H1 (cell line): ENCODE data around the gene UBQLN3. TPM values are rescaled to one million over a fixed set of nuclear protein-coding genes. Genes with fewer than 3 reads are reported as not detected.

Source experiments
- CTCF ChIA-PET: fragments of 300-600 bp; sonication (Branson Sonifier 250); formaldehyde crosslinking; loops from one replicate; lab custom pipeline; 2021; ENCODE audit not compliant: partially characterized antibody; lab: Charles Lee
- POLR2A ChIA-PET: fragments of 300-600 bp; sonication (Branson Sonifier 250); formaldehyde crosslinking; loops from one replicate; lab custom pipeline; 2021; ENCODE audit warnings: inconsistent platforms; ENCODE audit not compliant: partially characterized antibody; lab: Charles Lee
- DNase-seq, 2 experiments: peaks; one replicate each; pipeline versions ENCODE4 v3.0.0 to v3.0.0-alpha.2; 2010 to 2022; ENCODE audit warnings: low spot score in 2 of 2, low read depth in 1 of 2, mixed read lengths in 1 of 2
- FAIRE-seq: peaks from 2 replicates; lab custom pipeline; 2011; peaks lifted over from hg19 to GRCh38; lab: Jason Lieb, UNC
- H2AFZ ChIP-seq: 2 replicates; pipeline ENCODE4 v1.8.1; 2012; ENCODE audit warnings: low read length, inconsistent platforms
- H2AK5ac ChIP-seq: 2 replicates; pipeline ENCODE4 v1.6.1; 2013; ENCODE audit warnings: low read depth, low read length
- H2BK120ac ChIP-seq: replicated peaks from 2 replicates; pipeline ENCODE3; 2013; ENCODE audit warnings: low read depth, low read length, inconsistent platforms
- H2BK12ac ChIP-seq: 2 replicates; pipeline ENCODE4 v1.6.1; 2013; ENCODE audit warnings: low read depth, low read length
- H2BK15ac ChIP-seq: 2 replicates; pipeline ENCODE4 v1.6.1; 2013; ENCODE audit warnings: low read length
- H2BK20ac ChIP-seq: 2 replicates; pipeline ENCODE4 v1.6.1; 2013; ENCODE audit warnings: low read length
- H2BK5ac ChIP-seq: 2 replicates; pipeline ENCODE4 v1.6.1; 2013; ENCODE audit warnings: low read depth, low read length
- H3K14ac ChIP-seq: 2 replicates; pipeline ENCODE4 v1.6.1; 2013; ENCODE audit warnings: inconsistent platforms; ENCODE audit not compliant: insufficient read length
- H3K18ac ChIP-seq: 2 replicates; pipeline ENCODE4 v1.6.1; 2013; ENCODE audit warnings: low read length; ENCODE audit errors: extremely low read depth
- H3K23ac ChIP-seq: 2 replicates; pipeline ENCODE4 v1.6.1; 2013; ENCODE audit warnings: inconsistent platforms; ENCODE audit not compliant: insufficient read length
- H3K23me2 ChIP-seq: 2 replicates; pipeline ENCODE4 v1.6.1; 2013; ENCODE audit warnings: low read depth, low read length
- H3K27ac ChIP-seq: 2 replicates; pipeline ENCODE4 v1.6.1; 2011; ENCODE audit warnings: low read depth, low read length, inconsistent platforms
- H3K27me3 ChIP-seq, 4 experiments: replicated peaks in 1 of 4; 1 replicate in 1 of 4; 2 replicates in 3 of 4; pipeline versions ENCODE4 v1.6.1 to v1.8.1; 2011 to 2013; ENCODE audit warnings: low read length in 3 of 4, mild to moderate bottlenecking in 3 of 4, inconsistent platforms in 2 of 4, mixed read lengths in 2 of 4, moderate library complexity in 1 of 4; ENCODE audit not compliant: control insufficient read depth in 3 of 4, insufficient read depth in 3 of 4; ENCODE audit errors: extremely low read depth in 1 of 4
- H3K36me3 ChIP-seq, 4 experiments: 2 replicates each; pipeline versions ENCODE4 v1.6.1 to v1.8.1; 2011 to 2013; ENCODE audit warnings: mild to moderate bottlenecking in 4 of 4, low read length in 3 of 4, moderate library complexity in 2 of 4, control low read depth in 1 of 4, inconsistent platforms in 1 of 4; ENCODE audit not compliant: insufficient read depth in 4 of 4, control insufficient read depth in 2 of 4
- H3K4ac ChIP-seq: replicated peaks from 2 replicates; pipeline ENCODE3; 2013; ENCODE audit warnings: low read length, low read depth, mixed read lengths, inconsistent platforms; ENCODE audit not compliant: insufficient read length
- H3K4me1 ChIP-seq, 4 experiments: replicated peaks in 1 of 4; 1 replicate in 1 of 4; 2 replicates in 3 of 4; pipeline versions ENCODE4 v1.6.1 to v1.8.1; 2011 to 2013; ENCODE audit warnings: low read length in 3 of 4, inconsistent platforms in 2 of 4, mixed read lengths in 1 of 4; ENCODE audit not compliant: insufficient read depth in 4 of 4, control insufficient read depth in 3 of 4
- H3K4me2 ChIP-seq, 2 experiments: 2 replicates each; pipeline versions ENCODE4 v1.6.1 to v1.8.1; 2011 to 2013; ENCODE audit warnings: low read depth in 2 of 2, low read length in 2 of 2, control low read depth in 1 of 2, inconsistent platforms in 1 of 2, mild to moderate bottlenecking in 1 of 2; ENCODE audit not compliant: insufficient read depth in 1 of 2
- H3K4me3 ChIP-seq, 4 experiments: fragments of 200-600, 300-600 bp in 1 of 4; sonication (generic), shearing (Covaris generic), sonication (Bioruptor Twin) in 1 of 4; 2 replicates each; pipeline versions ENCODE4 v1.5.1 to v1.8.1; 2011 to 2016; ENCODE audit warnings: low read length in 4 of 4, low read depth in 3 of 4, control low read depth in 2 of 4, inconsistent platforms in 2 of 4, mild to moderate bottlenecking in 2 of 4, mixed read lengths in 1 of 4, moderate library complexity in 1 of 4; ENCODE audit not compliant: insufficient read depth in 2 of 4; ENCODE audit errors: extremely low read depth in 1 of 4
- H3K56ac ChIP-seq: replicated peaks from 2 replicates; pipeline ENCODE3; 2013; ENCODE audit warnings: low read depth, mild to moderate bottlenecking, mixed read lengths, low read length, inconsistent platforms; ENCODE audit not compliant: insufficient read length
- H3K79me1 ChIP-seq: 2 replicates; pipeline ENCODE4 v1.6.1; 2013; ENCODE audit warnings: low read depth, low read length, control low read depth
- H3K79me2 ChIP-seq, 2 experiments: 2 replicates each; pipeline versions ENCODE4 v1.6.1 to v1.8.1; 2012 to 2013; ENCODE audit warnings: low read length in 2 of 2, mild to moderate bottlenecking in 2 of 2, inconsistent platforms in 1 of 2; ENCODE audit not compliant: insufficient read depth in 2 of 2, control insufficient read depth in 1 of 2
- H3K9ac ChIP-seq, 4 experiments: replicated peaks in 1 of 4; 1 replicate in 1 of 4; 2 replicates in 3 of 4; pipeline versions ENCODE4 v1.6.1 to v1.8.1; 2011 to 2013; ENCODE audit warnings: low read depth in 3 of 4, low read length in 3 of 4, control low read depth in 2 of 4, mild to moderate bottlenecking in 2 of 4, moderate library complexity in 2 of 4, inconsistent platforms in 1 of 4; ENCODE audit errors: extremely low read depth in 1 of 4
- H3K9me3 ChIP-seq, 2 experiments: 2 replicates each; pipeline versions ENCODE4 v1.6.1 to v1.8.1; 2012 to 2013; ENCODE audit warnings: mild to moderate bottlenecking in 2 of 2, moderate library complexity in 2 of 2, control low read depth in 1 of 2, inconsistent platforms in 1 of 2, low read depth in 1 of 2, low read length in 1 of 2, mixed read lengths in 1 of 2; ENCODE audit not compliant: insufficient read depth in 2 of 2
- H4K20me1 ChIP-seq, 2 experiments: replicated peaks in 1 of 2; 2 replicates each; pipeline versions ENCODE3 to v1.8.1; 2011 to 2013; ENCODE audit warnings: inconsistent platforms in 2 of 2, low read length in 2 of 2, mild to moderate bottlenecking in 1 of 2; ENCODE audit not compliant: insufficient read depth in 2 of 2, control insufficient read depth in 1 of 2
- H4K5ac ChIP-seq: 2 replicates; pipeline ENCODE4 v1.6.1; 2013; ENCODE audit warnings: low read length, low read depth, mixed read lengths, inconsistent platforms; ENCODE audit not compliant: insufficient read length
- H4K8ac ChIP-seq: 2 replicates; pipeline ENCODE4 v1.8.0; 2013; ENCODE audit warnings: mild to moderate bottlenecking, moderate library complexity, low read length, inconsistent platforms; ENCODE audit not compliant: insufficient read depth; ENCODE audit errors: extremely low read depth
- H4K91ac ChIP-seq: replicated peaks from 2 replicates; pipeline ENCODE3; 2013; ENCODE audit warnings: low read length, mixed read lengths, inconsistent platforms; ENCODE audit not compliant: insufficient read length
- CBX8 ChIP-seq: fragments of 300-800, 300-1000 bp; sonication (generic); IDR thresholded peaks from 2 replicates; pipeline ENCODE4 v1.7.1; 2016; ENCODE audit warnings: low read depth, low read length, borderline replicate concordance
- HDAC2 ChIP-seq, 2 experiments: fragments of 300-600 bp in 1 of 2; sonication (generic) in 1 of 2; IDR thresholded peaks; 2 replicates each; pipeline ENCODE4 v1.6.1; 2011 to 2012; ENCODE audit warnings: low read depth in 2 of 2, low read length in 2 of 2, mild to moderate bottlenecking in 2 of 2, moderate library complexity in 2 of 2, borderline replicate concordance in 1 of 2, inconsistent platforms in 1 of 2
- SAP30 ChIP-seq: fragments of 300-600 bp; sonication (generic); IDR thresholded peaks from 2 replicates; pipeline ENCODE4 v1.7.1; 2012; ENCODE audit warnings: low read length, moderate library complexity, mild to moderate bottlenecking, inconsistent platforms; ENCODE audit not compliant: insufficient read depth, insufficient replicate concordance
- WGBS, 2 experiments: shearing (Covaris generic) in 1 of 2; methylation state at CpG; one replicate each; pipeline versions ENCODE4 v1.1.6 to v1.1.7; 2013 to 2015; ENCODE audit warnings: low lambda C conversion rate in 2 of 2, mixed read lengths in 2 of 2, inconsistent platforms in 1 of 2, low coverage in 1 of 2, missing lambda C conversion rate in 1 of 2; ENCODE audit not compliant: insufficient replicate concordance in 2 of 2, insufficient coverage in 1 of 2, insufficient read length in 1 of 2; ENCODE audit errors: extremely low coverage in 1 of 2, missing lambda C conversion rate in 1 of 2; 5-methylcytosine and 5-hydroxymethylcytosine counted together
- polyA plus RNA-seq, 7 experiments: library from polyadenylated mRNA; depleted of rRNA in 3 of 7; stranded (reverse) in 5 of 7; unstranded in 2 of 7; fragments of >200 nt in 5 of 7; fragments of 200-250 nt in 2 of 7; gene quantifications; 1 replicate in 5 of 7; 2 replicates in 1 of 7; 4 replicates in 1 of 7; pipeline versions ENCODE4 v1.2.1 to v1.2.3, GENCODE V29; 2011 to 2013; ENCODE audit warnings: missing spikeins in 2 of 7, mixed read lengths in 2 of 7
- total RNA-seq: library from RNA; stranded (reverse); fragmentation: NEBNext Ultra II Directional; extraction: Animal tissue kit (Norgen Biotek cat#: 25700); gene quantifications from 2 replicates; pipeline ENCODE4 v1.2.1, GENCODE V29; 2021
- TF ChIP-seq, protein P1 (sequence below): IDR thresholded peaks from 2 replicates; pipeline ENCODE4 v1.6.1; 2012; ENCODE audit warnings: inconsistent platforms

UBQLN3 gene
- total and polyA plus RNA-seq, 2 of the 8 experiments (the other 6 are each of a cell fraction or from before 2014, with no cell fraction given) = not detected

DNA sequence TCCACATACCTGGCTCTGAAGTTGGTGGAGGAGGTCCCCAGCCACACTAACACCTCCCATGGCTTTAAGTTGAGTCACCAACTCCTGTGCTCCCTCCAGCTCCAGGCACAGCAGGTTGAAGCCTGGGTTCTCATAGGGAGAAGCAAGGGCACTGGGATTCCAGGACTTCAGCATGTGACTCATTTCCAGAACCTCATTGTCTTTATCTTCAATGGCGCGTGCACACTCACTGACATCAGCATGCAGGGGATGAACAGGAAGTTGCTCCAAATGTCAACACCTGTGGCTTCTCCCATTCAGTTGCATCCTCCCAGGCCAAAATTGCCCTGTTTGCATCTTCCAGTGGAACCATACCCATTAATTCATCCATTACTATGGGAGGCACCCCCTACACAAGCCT is 12.6 kb upstream of the UBQLN3 start:
- no peak overlapping the region for H3K4me2 ChIP-seq
- H4K8ac ChIP-seq = no peak overlapping the region
- H3K79me2 ChIP-seq = no peaks in the 10 kb centered on the region
- FAIRE-seq (no peak), DNase-seq (no peak)
- H2BK5ac ChIP-seq = no peak overlapping the region
- no peak overlapping the region for H3K4me3 ChIP-seq
- H3K14ac ChIP-seq = no peak overlapping the region
- no peak overlapping the region for H4K91ac ChIP-seq
- peaks cover 0 to 3% (median 0%) of the 10 kb centered on the region in 4 experiments; a peak in 1 of 7 replicates for H3K4me1 ChIP-seq
- H2AK5ac ChIP-seq = no peak overlapping the region
- H2BK20ac ChIP-seq = no peak overlapping the region
- no peak overlapping the region for H2BK120ac ChIP-seq
- no peaks in the 10 kb centered on the region for H3K79me1 ChIP-seq
- 93% methylated on average over 2 of the region's 2 CpGs; no CpG with 5 or more reads in 1 of the 2 experiments for WGBS, 2 experiments
- POLR2A ChIA-PET = no interaction called here
- H3K27me3 ChIP-seq = no peaks in the 10 kb centered on the region; a peak in 1 of 7 replicates
- H4K5ac ChIP-seq = no peak overlapping the region
- H3K9me3 ChIP-seq = no peaks in the 10 kb centered on the region
- H2BK12ac ChIP-seq = no peak overlapping the region
- H3K56ac ChIP-seq = no peak overlapping the region
- H3K9ac ChIP-seq = no peak overlapping the region
- H2AFZ ChIP-seq = no peak overlapping the region
- H3K4ac ChIP-seq = no peak overlapping the region
- no peak overlapping the region for H3K27ac ChIP-seq
- H3K36me3 ChIP-seq = no peaks in the 10 kb centered on the region
- H3K23me2 ChIP-seq = no peaks in the 10 kb centered on the region
- no peak overlapping the region for H3K18ac ChIP-seq
- H4K20me1 ChIP-seq = no peaks in the 10 kb centered on the region
- no peak overlapping the region for H3K23ac ChIP-seq
- H2BK15ac ChIP-seq = no peak overlapping the region
- CTCF ChIA-PET = interaction anchor here (1.3 kb wide), 1 partner anchor 8 kb away, joined by 3 read pairs; no protein-coding TSS in a partner anchor
- TF ChIP-seq SAP30 (no peak), HDAC2 (IDR thresholded peaks at IDR 0.05; ENCODE audit: borderline replicate concordance in 1 of 2, low read depth in 2 of 2, low read length in 2 of 2) (no peak), CBX8 (no peak)
- TF ChIP-seq, protein P1, sequence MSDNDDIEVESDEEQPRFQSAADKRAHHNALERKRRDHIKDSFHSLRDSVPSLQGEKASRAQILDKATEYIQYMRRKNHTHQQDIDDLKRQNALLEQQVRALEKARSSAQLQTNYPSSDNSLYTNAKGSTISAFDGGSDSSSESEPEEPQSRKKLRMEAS = no peak
